Measurements from ENCODE around the gene TBL2. TPM values are rescaled to one million over a fixed set of nuclear protein-coding genes. Genes with fewer than 3 reads are reported as not detected.
"Not testable (repeated sequence)": the region's sequence is repeated elsewhere in the genome, so short reads cannot be mapped to it uniquely, and the experiment has no call there.

Gene TBL2
- polyA plus RNA-seq, 3 donors: 40.2 to 42.8 (median 41.9) TPM

DNA sequence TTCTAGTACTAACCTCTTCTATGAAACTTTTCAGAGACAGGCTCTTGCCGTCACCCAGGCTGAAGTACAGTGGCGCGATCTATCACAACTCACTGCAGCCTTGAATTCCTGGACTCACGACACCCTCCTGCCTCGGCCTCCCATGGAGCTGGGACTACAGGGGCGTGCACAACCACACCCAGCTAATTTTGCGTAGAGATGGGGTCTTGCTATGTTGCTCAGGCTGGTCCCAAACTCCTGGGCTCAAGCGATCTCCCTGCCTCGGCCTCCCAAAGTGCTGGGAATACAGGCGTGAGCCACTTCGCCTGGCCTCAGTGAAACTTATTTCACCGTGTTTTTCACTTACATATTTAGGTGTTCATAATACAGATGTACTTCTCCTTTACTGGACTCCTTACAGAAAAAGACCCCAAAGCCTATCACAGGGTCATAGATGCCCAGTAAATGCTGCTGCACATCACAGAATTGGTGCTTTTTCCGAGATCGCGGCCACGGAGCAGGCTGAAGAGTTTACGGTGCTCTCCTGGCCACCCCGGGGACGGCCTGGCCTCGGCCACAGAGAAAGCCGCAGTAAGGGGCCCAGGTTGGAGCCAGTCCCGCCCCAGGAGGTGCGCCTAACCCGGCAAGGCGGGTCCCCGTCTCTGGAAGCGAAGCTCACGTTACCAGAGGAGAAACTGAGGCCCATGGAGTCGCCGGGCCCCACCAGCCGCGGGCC, 595 bp downstream of the TBL2 start:
- DNase-seq: no peak

DNA sequence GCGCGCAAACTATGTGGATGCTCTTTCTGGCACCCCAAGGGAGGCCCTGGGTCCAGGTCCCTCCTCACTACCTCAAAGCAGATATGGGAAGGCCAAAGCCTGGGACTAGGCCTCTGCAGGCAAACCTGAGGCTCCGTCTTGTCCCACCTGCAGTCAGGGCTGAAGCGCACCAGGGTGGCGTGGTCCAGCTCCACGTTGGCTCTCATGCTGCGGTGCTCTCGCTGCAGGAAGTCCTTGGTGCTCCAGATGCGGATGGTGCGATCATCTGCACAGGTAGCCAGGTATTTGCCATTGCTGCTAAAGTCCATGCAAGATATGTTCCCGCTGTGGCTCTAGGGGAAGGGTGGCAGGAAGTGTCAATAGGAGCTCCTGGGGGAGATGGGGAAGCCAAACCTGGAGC, 4.6 kb downstream of the TBL2 start:
- no peak for DNase-seq

DNA sequence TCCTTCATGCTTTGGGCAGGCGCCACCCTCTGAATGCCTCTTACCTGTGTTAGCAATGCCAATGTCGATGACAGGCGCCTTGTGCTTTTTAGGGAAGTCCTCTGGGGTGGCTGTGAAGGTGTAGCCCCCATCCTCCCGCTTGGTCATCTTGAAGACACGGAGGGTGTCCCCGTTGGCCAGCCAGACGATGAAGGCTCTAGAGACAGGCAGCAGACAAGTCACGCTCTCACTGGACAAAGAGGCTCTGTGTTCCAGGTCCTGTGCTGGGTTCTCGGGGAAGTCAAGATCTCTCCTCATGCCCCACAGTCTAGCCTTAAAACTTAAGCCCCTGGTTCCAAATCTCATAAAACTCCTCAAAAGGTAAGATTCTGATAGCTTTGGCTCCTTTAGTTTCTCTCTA, 5.1 kb downstream of the TBL2 start:
- DNase-seq: no peak

DNA sequence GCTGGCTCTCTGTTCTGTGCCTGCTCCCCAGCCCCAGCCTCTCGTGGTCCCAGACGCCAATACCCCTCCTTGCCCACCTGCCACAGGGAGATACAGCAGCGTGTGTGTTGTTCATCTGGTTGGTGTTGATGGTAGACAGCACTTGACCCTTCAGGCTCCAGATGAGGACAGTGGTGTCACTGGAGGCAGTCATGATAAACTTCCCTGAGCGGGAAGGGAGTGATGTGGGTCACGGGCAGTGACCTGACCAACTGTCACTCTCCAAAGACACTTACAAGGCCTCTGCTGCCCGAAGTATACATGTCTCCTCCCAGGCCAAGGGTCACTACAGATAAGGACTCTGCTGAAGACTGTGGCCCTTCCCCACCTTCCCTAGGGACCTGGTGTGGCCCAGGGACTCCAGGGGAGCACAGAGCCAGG, 5.6 kb downstream of the TBL2 start:
- no peak for DNase-seq

DNA sequence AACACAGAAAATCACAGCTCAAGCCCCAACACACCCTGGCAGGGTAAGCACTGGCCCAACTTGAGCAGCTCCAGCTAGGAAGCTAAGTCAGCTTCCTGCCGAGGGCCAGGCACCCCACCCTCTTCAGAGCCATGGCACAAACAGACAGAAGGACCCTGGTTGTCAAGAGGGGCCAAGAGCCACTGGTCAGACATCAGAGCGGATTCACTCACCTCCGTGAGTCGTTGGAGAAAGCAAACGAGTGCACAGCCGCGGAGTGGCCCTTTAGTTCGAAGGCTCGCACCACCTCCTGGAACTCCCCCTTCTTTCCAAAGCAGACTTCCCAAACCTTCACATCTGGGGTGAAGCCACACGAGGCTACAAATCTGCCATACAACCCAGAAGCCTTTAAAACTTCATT, 7.4 kb downstream of the TBL2 start:
- no peak for DNase-seq

DNA sequence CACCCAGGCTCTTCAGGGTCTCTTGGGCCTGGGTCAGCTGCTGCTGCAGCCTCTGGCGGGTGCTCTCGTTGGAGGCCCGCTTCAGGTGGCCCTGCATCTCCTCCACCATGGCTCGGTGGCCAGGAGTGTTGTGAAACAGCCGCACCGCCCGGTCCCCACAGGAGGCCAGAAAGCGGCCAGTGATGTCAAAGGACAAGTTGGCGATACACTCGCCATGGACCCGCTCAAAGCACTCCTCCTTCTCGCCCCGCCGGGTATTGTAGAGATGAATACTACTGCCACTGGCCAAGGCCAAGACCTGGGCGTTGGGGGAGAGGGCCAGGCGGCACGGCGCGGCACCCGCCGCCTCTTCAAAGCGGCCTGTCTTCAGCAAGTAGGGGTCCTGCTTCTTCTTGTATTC, 7.9 kb downstream of the TBL2 start:
- no peak for DNase-seq

DNA sequence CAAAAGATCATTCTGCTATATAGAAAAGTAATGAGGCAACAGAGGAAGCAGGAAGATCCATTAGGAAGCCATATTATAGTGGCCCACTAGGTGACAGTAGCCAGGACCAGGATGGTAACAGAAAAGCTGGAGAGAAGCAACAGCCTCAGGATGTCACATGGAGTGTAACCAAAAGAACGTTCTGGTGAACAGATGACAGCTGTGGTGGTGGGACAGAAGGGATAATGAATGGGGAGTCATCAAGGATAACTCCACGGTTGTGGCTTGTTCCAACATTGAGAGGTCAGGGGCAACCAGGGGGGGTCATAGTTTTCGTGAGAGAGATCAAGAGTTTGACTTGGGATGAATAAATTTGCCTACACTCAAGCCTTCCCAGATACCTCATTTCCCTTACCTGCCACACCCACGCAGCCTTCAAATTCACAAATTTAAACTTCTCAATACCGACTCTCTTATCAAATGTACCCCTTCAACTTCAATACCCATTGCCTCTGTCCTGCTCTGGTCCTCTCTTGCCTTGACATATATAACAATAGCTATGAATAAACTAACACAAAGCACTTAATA, 9.3 kb downstream of the TBL2 start:
- no peak for DNase-seq

DNA sequence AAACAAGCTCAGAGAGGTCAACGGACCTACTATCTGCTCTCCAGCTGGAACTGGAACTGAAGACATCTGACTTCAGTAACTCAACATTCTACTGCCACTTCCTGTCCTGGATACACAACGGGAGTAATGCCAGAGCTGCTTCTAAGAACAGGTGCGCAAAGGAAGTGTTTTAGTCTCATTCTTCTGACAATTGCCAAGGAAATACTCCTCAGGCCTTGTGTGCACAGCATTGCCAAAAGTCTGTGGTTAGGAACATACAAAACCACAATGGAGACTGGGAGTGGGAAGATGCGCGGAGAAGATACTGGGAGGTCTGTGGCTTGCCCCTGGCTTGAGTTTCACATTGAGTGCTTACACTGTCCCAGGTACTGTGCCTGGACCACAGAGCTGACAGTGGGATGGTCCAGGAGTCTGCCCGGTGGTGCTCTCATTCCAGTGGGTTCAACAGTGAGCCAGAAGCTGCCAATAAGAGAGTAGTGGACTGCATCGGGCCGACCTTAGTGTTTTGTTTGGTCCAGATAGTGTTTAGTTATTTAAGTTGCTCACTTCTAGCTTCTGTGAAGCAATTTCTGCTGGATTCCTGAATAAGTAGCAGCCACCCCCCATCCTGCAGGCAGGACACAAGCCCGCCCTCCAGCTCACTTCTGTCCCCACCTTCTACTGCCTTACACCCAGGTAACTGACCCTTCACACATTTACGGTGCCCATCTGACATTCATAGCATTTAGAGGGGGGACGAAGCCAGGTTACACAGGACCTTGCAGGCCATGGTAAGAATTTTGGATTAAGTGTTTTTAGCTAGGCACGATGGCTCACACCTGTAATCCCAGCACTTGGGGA, 10.3 kb downstream of the TBL2 start:
- DNase-seq: no peak

DNA sequence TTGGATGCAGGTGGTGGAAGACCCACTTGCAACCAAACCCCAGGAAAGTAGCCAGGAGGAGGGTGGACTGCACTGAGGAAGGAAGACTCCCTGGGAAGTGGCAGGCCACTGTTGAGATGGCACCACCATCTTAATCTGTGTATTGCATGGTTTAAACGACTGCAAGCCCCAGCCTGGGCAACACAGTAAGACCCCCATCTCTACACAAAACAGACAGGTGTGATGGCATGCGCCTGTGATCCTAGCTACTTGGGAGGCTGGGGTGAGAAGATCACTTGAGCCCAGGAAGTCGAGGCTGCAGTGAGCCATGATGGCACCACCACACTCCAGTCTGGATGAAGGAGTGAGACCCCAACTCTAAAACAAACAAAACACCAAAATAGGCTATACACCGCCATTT, 11.2 kb downstream of the TBL2 start:
- no peak for DNase-seq

DNA sequence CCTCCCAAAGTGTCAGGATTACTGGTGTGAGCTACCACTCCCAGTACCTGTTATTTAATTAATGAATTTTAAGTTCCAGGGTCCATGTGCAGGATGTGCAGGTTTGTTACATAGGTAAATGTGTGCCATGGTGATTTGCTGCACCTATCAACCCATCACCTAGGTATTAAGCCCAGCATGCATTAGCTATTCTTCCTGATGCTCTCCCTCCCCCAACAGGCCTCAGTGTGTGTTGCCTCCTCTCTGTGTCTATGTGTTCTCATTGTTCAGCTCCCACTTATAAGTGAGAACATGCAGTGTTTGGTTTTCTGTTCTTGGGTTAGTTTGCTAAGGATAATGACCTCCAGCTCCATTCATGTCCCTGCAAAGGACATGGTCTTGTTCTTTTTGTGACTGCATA, 11.9 kb downstream of the TBL2 start:
- DNase-seq: not testable (repeated sequence)

DNA sequence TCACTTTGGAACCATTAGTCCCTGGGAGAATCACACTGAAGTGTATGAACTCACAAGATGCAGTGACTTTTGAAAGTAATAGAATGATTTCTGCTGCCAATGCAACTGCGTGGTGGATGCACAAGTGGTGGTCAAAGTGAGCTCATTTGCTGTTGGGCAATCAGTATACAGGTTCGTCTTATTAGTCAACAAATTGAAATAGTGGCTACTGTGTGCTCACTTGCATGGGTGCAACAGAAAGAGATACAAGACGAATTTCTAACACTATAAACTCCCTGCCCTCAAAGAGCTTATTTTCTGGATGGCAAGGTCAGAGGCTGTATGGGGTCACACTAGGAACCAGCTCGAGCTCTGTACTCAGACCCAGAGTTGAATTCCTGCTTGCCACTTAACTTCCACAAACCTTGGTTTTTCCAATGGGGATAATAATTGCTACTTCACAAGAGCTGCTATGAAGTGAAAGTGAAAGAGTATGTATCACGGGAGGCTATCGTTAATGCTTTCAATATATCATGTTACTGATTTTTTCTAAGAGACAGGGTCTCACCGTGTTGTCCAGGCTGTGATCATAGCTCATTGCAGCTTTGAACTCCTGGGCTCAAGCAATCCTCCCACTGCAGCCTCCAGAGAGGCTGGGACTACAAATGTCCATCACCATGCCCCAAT, 12.6 kb downstream of the TBL2 start:
- DNase-seq: no peak

DNA sequence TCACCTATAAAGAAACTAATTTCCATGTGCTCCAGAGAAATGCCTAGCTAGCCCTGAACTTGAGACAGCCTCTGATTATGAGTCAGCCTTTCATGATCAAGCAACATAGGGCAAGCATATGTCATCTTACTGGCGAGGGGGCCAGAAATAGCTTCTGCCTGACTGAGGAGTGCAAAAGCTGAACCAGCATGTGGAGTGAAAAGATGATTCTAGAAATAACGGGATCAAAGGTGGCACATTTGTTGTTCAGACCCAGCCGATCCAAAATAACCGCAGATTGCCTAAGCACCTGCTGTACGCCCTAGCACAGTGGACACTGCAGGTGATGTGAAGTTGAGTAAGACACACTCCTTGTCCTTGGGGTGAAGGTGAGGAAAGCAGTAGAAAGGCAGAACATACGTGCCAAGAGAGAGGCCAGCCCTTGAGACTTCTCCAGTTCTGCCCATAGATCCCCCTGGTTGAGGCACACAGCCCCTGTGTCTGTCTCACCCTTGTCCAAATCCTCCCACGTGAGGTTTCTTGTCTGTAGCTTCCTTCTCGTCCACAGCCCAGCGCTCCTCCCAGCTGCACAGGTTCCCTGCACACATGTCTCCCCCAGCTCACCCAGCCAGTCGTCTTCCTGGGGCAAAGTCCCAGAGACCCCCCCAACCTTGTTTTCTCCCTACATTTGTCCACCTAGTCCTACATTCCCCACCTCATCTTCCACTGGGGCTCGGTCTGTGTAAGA, 18.1 kb downstream of the TBL2 start:
- DNase-seq: no peak

DNA sequence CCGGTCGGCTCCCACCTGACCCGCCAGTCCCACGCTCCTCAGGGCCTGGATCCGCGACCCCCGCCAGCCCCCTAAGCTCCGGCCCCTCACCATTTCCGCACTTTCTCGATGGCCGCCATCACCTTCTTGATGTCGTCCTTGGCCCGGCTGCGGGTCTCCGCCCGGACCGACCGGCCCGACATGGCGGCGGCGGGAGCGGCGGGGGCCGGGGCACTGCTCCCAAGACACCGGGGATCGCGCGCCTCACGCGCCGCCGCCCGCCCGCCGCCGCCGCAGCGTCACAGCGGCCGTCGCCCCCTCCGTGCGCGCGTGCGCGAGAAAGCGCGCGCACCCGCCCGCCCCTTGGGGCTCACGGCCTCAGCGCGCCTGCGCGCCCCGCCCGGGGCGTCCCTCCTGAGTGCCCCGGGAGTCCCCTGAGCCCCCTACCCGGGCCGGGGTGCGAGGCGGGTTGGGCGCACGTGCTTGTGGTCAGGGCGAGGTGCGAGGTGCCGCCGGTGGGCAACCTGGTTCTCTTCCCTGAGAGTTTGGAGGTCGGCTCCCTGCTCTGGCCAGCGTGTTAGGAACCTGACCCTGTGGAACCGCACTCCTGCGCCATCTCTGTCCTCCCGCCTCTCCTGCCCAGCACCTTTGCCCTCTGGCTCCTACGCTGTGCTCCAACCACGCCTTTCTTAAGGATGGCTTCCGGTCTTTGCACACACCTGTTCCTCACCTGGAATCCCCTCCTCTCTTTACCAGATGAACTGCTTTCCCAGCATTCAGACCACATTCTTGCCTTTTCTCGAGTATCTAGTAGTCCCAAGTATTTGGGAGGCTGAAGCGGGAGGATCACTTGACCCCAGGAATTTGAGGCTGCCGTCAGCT, 20.8 kb downstream of the TBL2 start, which contains the start of gene BCL7B:
Gene BCL7B (minus strand): TSS at position 294 of the 861 bp plus-strand sequence. CDS start 112 bp downstream, at position 182.
- peak; percentile 57 for DNase-seq

DNA sequence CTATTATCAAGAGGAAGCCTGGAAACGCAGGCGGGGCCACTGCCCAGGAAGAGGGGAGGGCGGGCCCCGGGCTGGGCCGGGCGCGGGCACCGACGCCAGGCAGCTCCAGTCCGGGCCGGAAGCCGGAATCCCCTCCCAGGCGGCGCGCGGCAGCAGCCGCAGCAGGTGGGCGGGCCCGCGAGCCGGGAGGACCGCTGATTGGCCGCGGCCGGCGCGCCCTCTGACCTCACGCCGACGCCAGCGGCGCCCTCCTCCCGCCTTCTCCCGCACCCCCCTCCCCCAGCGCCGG, 21.3 kb downstream of the TBL2 start:
- DNase-seq: peak; percentile 92

DNA sequence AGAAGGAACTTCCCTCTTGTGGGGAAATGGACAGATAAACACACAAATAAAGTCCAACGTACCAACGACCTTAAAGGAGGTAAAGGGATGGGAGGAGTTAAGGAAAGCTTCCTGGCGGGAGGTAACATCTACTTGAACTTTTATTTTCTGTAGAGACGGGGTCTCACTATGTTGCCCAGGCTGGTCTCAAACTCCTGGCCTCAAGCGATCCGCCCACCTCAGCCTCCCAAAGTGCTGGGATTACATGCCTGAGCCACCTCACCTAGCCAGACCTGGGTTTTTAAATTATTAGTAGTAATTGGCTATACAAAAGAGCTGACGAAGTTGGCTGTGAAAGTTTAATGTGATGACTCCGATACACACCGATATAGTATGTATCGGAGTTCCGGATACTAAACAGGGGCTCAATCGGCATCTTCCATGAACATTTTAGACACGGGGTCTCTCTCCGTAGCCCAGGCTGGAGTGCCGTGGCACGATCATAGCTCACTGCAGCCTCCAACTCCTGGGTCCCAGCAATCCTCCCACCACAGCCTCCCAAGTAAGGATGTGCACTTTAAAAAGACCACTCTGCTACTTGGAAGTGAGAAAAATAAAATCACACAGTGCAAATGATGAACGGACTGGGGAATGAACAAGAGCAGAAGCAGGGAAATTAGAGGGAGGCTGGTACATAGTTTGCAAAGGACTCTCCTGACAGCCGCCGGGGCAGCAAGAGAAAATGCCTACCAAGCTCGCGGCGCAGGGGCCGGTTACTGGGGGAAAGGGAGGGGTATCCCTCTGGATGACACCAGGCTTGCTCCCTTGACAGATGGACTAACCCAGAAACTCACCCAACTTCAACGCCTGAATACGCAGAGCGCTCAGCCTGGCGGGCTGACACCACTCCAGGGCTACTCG, 21.9 kb downstream of the TBL2 start:
- no peak for DNase-seq

DNA sequence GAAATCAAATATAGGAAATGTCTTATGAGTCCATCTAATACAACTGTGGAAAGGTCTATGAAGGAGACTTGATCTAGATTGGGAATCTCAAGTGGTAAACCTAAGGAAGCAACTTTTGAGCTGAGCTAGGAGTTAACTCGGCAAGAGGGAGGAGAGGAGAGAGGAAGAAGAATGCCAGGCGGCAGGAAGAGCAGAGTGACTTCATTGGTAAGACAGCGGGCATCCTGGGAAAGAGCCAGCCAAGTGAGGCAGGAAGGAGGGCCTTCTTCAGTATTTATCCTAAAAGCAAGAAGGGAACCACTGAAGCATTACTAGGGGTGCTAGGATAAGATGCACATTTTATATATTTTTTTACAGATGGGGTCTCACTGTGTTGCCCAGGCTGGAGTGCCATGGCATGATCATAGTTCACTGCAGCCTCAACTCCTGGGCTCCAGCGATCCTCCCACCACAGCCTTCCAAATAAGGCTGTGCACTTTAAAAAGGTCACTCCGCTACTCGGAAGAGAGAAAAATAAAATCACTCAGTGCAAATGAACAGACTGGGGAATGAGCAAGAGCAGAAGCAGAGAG, 22.9 kb downstream of the TBL2 start:
- no peak for DNase-seq

DNA sequence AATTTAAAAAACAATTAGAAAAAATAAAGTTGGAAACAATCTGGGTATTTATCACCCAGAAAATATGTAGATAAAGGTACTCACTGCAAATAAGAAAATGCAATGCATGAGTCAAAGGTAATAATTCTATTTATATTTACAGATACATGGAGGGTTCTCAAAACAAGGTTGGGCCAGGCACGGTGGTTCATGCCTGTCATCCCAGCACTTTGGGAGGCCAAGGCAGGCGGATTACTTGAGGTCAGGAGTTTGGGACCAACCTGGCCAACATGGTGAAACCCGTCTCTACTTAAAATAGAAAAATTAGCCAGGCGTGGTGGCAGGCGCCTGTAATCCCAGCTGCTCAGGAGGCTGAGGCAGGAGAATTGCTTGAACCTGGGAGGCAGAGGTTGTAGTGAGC, 28.3 kb downstream of the TBL2 start:
- DNase-seq: not testable (repeated sequence)

DNA sequence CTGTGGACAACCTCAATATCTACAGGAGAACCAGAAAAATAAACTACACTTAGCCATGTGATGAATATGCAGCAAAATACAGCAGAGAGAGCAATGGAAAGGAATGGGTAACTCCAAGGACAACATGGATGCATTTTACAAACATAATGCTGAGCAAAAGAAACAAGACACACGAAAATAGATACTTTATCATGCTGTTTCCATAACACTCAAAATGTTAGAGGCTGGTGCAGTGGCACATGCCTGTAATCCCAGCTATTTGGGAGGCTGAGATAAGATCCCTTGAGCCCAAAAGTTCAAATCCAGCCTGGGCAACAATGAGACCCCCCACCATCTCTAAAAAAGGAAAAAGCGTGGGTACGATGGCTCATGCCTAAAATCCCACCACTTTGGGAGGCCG, 29.2 kb downstream of the TBL2 start:
- no peak for DNase-seq

DNA sequence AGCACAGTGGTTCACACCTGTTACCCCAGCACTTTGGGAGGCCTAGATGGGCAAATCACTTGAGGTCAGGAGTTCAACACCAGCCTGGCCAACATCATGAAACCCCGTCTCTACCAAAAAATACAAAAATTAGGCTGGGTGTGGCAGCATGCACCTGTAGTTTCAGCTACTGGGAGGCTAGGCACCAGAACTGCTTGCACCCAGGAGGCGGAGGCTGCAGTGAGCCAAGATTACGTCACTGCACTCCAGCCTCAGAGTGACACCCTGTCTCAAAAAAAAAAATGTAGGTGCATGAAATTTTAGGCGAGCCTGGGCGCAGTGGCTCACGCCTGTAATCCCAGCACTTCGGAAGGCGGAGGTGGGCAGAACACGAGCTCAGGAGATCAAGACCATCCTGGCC, 30.5 kb downstream of the TBL2 start:
- no peak for DNase-seq

DNA sequence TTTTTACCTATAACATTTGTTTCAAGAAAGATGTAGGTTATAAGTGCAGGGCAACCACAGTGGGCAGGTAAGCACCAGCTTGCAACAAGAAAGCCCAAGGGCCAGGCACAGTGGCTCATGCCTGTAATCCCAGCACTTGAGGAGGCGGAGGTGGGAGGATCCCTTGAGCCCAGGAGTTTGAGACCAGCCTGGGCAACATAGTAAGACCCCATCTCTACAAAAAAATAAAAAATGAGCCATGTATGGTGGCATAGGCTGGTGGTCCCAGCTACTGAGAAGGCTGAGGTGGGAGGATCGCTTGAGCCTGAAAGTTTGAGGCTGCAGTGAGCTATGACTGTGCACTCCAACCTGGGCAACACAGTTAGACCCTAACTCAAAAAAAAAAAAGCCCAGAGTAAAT, 33.7 kb downstream of the TBL2 start:
- DNase-seq: no peak
